Panc1 (cell line): ENCODE data around the gene ESYT2. TPM values are rescaled to one million over a fixed set of nuclear protein-coding genes. Genes with fewer than 3 reads are reported as not detected.

Experiments
- ATAC-seq: fragments of 200-7000 bp; cut with Tn5 transposase; 2 replicates; pipeline ENCODE4 v1.9.1; 2020; ENCODE audit warnings: mild to moderate bottlenecking, moderate library complexity
- BruUV-seq: library from RNA; stranded (reverse); fragments of 400-500 nt; replicated peaks from 2 replicates; lab custom pipeline; 2021; lab: Mats Ljungman, UMichigan
- CTCF ChIA-PET: fragments of 300-600 bp; sonication (Branson Sonifier 250); formaldehyde crosslinking; loops from one replicate; lab custom pipeline; 2022; ENCODE audit warnings: antibody characterized with exemption; lab: Charles Lee
- POLR2A ChIA-PET: fragments of 300-600 bp; sonication (Branson Sonifier 250); formaldehyde crosslinking; loops from one replicate; lab custom pipeline; 2022; ENCODE audit warnings: antibody characterized with exemption; lab: Charles Lee
- DNase-seq: peaks from one replicate; pipeline ENCODE4 v3.0.0-alpha.2; 2010; ENCODE audit warnings: low read depth, low spot score
- H3K27ac ChIP-seq: 2 replicates; pipeline ENCODE4 v1.5.1; 2011; ENCODE audit warnings: mild to moderate bottlenecking, low read length, inconsistent platforms
- H3K27me3 ChIP-seq: fragments of 200-500 bp; sonication (Bioruptor generic); 2 replicates; pipeline ENCODE4 v1.6.0; 2014; ENCODE audit warnings: low read length, inconsistent platforms; ENCODE audit not compliant: control insufficient read depth, insufficient read depth
- H3K36me3 ChIP-seq: fragments of 200-500 bp; sonication (Bioruptor generic); 2 replicates; pipeline ENCODE4 v1.5.1; 2014; ENCODE audit warnings: inconsistent platforms, mild to moderate bottlenecking, low read length, moderate library complexity; ENCODE audit not compliant: control insufficient read depth, insufficient read depth
- H3K4me1 ChIP-seq: 2 replicates; pipeline ENCODE4 v1.5.1; 2011; ENCODE audit warnings: inconsistent platforms, mild to moderate bottlenecking, low read length, moderate library complexity; ENCODE audit not compliant: control insufficient read depth, insufficient read depth
- H3K4me3 ChIP-seq, 2 experiments: 2 replicates each; pipeline ENCODE4 v1.5.1; 2011 to 2012; ENCODE audit warnings: low read depth in 2 of 2, low read length in 2 of 2, mild to moderate bottlenecking in 2 of 2, inconsistent platforms in 1 of 2, moderate library complexity in 1 of 2
- H3K9me3 ChIP-seq: fragments of 200-500 bp; sonication (Bioruptor generic); 2 replicates; pipeline ENCODE4 v1.5.1; 2014; ENCODE audit warnings: low read depth, mild to moderate bottlenecking, inconsistent platforms, low read length, moderate library complexity; ENCODE audit not compliant: control insufficient read depth, insufficient read depth
- POLR2AphosphoS5 ChIP-seq: IDR thresholded peaks from 2 replicates; pipeline ENCODE4 v1.6.1; 2012; ENCODE audit warnings: mild to moderate bottlenecking, low read depth, low read length, moderate library complexity
- SIN3A ChIP-seq: IDR thresholded peaks from 2 replicates; pipeline ENCODE4 v1.6.1; 2012; ENCODE audit warnings: low read depth, mild to moderate bottlenecking, low read length, moderate library complexity, borderline replicate concordance; ENCODE audit not compliant: insufficient read depth
- TCF7L2 ChIP-seq: IDR thresholded peaks from 2 replicates; pipeline ENCODE4 v1.6.1; 2011; ENCODE audit warnings: mild to moderate bottlenecking, low read depth, low read length, inconsistent platforms
- in situ Hi-C: cut with HindIII; loops from 2 replicates; pipeline ENCODE4 v1.10.0; 2016; ENCODE audit warnings: low sequenced_read_pairs, low pct_unique_long_range_greater_than_20kb
- intact Hi-C: fragments of 100-400 bp; cut with micrococcal nuclease; formaldehyde crosslinking; loops from one replicate; pipeline ENCODE4 v1.10.0; 2022; ENCODE audit not compliant: unreplicated experiment
- total RNA-seq: library from RNA; stranded (reverse); gene quantifications from one replicate; pipeline ENCODE4 v1.2.1, GENCODE V29; 2021; ENCODE audit not compliant: unreplicated experiment
- TF ChIP-seq, protein P1 (sequence below): fragments of 450-650 bp; IDR thresholded peaks from 2 replicates; pipeline ENCODE4 v1.5.1; 2017; ENCODE audit warnings: mild to moderate bottlenecking
- TF ChIP-seq, protein P2 (sequence below), 2 experiments: IDR thresholded peaks; 2 replicates each; pipeline ENCODE4 v1.6.1; 2011 to 2012; ENCODE audit warnings: low read depth in 2 of 2, control low read depth in 1 of 2, low read length in 1 of 2, mild to moderate bottlenecking in 1 of 2, moderate library complexity in 1 of 2; ENCODE audit not compliant: insufficient read depth in 1 of 2

ESYT2 gene
- total RNA-seq, 1 experiment from 2014 or later: 92.7 TPM

DNA sequence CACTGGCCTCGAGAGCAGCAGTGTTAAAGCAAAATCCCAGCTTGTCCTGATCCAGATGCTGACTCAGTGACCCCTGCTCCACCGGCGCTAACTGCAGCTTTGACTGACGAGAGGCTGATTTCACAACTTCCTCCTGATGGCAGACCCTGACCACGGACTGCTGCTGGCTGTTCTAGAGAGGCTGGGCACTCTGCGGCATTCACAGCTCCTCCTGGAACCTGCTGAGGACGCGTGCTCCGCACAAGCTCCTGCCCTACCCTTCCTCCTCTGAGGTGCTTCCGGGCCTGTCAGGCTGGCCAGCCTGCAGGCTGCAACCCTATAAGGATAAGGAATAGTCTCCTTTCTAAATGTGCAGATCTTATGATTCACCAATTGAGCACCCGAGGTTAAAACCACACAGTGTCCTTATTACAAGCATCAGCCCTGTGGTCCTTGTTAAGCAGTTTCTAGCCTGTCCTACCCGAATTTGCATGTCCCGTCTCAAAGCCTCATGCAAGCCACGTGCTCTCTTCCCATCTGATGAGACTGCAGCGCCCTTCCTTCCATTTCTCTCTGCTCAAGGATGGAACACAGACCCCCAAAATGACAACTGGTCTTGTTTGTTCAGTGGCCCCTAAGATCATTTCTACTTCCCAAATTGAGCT, 89.2 kb downstream of the ESYT2 start:
- no peak overlapping the region for H3K27ac ChIP-seq
- H3K4me3 ChIP-seq: no peak overlapping the region
- H3K36me3 ChIP-seq: peaks cover 23% of the 10 kb centered on the region
- H3K27me3 ChIP-seq: no peaks in the 10 kb centered on the region
- intact Hi-C loops: no loop called here
- H3K9me3 ChIP-seq: no peaks in the 10 kb centered on the region
- DNase-seq (no peak), ATAC-seq (no peak)
- POLR2A ChIA-PET: no interaction called here
- TF ChIP-seq TCF7L2: no peak
- TF ChIP-seq, protein P1, sequence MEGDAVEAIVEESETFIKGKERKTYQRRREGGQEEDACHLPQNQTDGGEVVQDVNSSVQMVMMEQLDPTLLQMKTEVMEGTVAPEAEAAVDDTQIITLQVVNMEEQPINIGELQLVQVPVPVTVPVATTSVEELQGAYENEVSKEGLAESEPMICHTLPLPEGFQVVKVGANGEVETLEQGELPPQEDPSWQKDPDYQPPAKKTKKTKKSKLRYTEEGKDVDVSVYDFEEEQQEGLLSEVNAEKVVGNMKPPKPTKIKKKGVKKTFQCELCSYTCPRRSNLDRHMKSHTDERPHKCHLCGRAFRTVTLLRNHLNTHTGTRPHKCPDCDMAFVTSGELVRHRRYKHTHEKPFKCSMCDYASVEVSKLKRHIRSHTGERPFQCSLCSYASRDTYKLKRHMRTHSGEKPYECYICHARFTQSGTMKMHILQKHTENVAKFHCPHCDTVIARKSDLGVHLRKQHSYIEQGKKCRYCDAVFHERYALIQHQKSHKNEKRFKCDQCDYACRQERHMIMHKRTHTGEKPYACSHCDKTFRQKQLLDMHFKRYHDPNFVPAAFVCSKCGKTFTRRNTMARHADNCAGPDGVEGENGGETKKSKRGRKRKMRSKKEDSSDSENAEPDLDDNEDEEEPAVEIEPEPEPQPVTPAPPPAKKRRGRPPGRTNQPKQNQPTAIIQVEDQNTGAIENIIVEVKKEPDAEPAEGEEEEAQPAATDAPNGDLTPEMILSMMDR: no peak
- no peak for TF ChIP-seq POLR2AphosphoS5
- TF ChIP-seq, protein P2, sequence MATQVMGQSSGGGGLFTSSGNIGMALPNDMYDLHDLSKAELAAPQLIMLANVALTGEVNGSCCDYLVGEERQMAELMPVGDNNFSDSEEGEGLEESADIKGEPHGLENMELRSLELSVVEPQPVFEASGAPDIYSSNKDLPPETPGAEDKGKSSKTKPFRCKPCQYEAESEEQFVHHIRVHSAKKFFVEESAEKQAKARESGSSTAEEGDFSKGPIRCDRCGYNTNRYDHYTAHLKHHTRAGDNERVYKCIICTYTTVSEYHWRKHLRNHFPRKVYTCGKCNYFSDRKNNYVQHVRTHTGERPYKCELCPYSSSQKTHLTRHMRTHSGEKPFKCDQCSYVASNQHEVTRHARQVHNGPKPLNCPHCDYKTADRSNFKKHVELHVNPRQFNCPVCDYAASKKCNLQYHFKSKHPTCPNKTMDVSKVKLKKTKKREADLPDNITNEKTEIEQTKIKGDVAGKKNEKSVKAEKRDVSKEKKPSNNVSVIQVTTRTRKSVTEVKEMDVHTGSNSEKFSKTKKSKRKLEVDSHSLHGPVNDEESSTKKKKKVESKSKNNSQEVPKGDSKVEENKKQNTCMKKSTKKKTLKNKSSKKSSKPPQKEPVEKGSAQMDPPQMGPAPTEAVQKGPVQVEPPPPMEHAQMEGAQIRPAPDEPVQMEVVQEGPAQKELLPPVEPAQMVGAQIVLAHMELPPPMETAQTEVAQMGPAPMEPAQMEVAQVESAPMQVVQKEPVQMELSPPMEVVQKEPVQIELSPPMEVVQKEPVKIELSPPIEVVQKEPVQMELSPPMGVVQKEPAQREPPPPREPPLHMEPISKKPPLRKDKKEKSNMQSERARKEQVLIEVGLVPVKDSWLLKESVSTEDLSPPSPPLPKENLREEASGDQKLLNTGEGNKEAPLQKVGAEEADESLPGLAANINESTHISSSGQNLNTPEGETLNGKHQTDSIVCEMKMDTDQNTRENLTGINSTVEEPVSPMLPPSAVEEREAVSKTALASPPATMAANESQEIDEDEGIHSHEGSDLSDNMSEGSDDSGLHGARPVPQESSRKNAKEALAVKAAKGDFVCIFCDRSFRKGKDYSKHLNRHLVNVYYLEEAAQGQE (IDR thresholded peaks at IDR 0.05; ENCODE audit: insufficient read depth in 1 of 2, low read depth in 2 of 2, low read length in 1 of 2): no peak
- no peak for TF ChIP-seq SIN3A
- in situ Hi-C loops: no loop called here
- CTCF ChIA-PET: no interaction called here
- BruUV-seq: no TSS peak
- no peaks in the 10 kb centered on the region for H3K4me1 ChIP-seq

DNA sequence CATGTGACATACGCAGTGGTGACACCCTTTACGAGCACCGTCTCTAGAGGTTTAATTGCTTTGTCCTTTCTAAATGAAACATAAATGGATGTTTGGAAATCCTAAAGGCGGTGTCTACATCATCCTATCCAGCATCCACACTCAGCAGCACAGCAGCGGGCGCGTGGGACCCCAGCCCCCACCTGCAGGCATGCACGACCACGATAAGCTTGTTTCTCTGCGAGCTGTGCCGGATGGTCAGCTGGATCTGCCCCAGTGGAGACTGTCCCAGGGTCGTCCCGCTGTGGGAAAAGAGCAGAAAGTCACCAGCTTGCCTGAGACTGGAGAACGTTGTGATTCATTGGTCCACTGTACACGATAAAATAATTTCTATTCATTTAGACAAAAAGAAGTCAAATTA, 90.5 kb downstream of the ESYT2 start:
- no peak for ATAC-seq

More for the DNA sequence above, 90.5 kb downstream of the ESYT2 start:
- H3K9me3 ChIP-seq: no peaks in the 10 kb centered on the region
- no peak for TF ChIP-seq SIN3A
- TF ChIP-seq POLR2AphosphoS5: no peak
- TF ChIP-seq, protein P1: no peak
- no peak for TF ChIP-seq TCF7L2
- TF ChIP-seq, protein P2 (IDR thresholded peaks at IDR 0.05; ENCODE audit: insufficient read depth in 1 of 2, low read depth in 2 of 2, low read length in 1 of 2): no peak
- ChIA-PET CTCF (no interaction called here), POLR2A (no interaction called here)
- no peak overlapping the region for H3K4me3 ChIP-seq
- H3K27me3 ChIP-seq: no peaks in the 10 kb centered on the region
- intact Hi-C loops (no loop called here), in situ Hi-C loops (no loop called here)
- BruUV-seq: no TSS peak
- no peaks in the 10 kb centered on the region for H3K4me1 ChIP-seq
- no peak overlapping the region for H3K27ac ChIP-seq
- peaks cover 17% of the 10 kb centered on the region for H3K36me3 ChIP-seq
- no peak for DNase-seq
